ENCODE data around the gene NOG.

Gene NOG

DNA sequence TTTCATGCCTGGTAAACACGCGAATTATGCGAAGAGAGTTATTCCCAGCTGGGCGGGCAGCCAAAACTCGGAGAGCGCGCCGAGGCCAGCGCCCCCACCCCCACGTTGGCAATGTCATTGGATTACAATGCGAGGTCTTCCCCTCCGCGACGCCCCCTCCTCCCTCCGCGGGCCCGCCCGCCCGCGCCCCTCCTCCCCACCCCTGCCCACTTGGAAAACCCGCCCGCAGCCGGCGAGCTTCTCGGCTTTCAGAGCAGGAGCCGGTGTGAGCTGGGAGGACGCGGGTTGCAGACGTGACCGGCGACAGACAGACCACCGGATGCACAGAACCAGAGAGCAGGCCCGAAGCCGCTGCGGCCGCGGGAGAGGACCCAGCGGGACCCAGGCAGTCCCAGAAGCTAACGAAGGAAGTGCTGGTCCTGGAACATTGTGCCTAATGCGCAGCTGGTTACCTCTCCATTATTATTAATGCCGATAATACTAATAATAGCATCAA, 4.0 kb downstream of the NOG start:
- no peak for DNase-seq

GRCh38 chr17:56598466-56598865, 5.0 kb downstream of the NOG start:
- DNase-seq = no peak

DNA sequence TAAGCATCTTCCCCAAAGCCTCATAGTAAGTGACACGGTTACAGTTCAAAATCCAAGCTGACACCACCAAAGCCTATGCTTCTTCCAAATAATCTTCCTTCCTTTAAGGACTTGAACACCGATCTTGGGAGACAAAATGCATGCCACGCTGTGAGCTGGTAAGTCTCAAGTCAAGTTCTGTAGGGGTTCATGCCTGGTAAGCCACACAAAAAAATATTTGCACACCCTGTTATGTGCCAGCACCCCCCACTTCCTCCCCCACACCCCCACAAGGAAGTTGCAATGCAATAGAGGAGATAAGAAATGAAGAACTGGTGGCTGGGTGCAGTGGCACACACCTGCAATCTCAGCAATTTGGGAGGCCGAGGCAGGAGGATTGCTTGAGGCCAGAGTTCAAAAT, 5.6 kb downstream of the NOG start:
- no peak for DNase-seq

- no peak for DNase-seq
Observed at GRCh38 chr17:56599566-56599965, 6.1 kb downstream of the NOG start.

GRCh38 chr17:56600256-56600655, 6.8 kb downstream of the NOG start:
- DNase-seq = no peak

DNA sequence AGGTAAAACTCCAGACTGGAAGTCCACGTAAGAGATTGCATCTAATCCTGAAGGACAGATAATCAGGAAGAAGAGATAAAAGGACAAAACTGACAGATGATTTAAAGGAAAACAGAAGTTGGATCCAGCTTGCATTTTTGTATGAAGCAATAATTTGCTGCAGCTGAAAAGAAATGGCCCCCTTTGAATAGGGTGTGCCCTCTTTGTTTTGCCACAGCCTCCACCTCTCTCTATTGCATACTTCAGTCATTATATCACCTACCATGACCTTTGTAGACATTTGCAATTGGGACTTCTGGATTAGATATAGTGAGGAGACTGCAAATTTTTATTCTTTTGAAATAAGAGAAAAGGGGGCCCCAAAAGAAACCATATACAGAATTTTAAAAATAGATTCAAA, 8.1 kb downstream of the NOG start:
- DNase-seq = no peak

DNA sequence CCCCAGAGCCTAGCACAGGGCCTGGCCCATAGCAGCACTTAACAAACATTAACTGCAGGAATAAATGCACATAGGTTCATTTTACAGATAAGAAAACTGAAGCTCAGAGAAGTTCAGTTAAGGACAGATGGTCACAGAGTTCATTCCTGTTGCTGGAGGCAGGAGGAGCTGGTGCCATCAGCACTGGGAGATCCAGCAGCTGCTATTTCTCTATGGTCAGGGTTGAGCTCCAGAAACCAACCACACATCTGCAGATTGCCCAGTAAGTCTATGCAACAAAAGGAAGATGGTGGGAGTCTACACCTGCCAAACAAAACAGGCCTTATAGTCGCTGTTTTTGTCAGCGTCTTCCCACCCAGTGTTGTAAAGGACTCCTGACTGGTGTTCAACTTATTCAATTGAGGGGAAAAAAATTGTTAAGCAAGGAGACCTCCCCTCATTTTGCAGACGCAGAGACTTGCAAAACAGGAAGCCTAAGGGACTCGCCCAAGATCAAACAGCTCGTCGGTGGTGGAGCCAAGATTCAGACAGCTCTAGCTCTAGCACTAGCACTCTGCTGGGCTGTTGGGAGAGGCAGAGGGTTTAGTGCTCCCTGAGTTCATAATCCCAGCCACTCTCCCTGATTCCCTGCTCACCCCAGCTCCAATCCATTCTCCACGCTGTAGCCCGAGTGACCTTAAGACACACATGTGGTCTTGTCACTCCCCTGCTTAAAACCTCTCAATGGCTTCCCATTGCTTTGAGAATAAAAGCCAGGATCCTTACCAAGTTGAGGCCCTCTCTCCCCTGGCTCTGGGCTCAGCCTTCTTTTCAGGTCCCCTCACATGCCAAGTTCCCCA, 9.0 kb downstream of the NOG start:
- no peak for DNase-seq

GRCh38 chr17:56603486-56604238, 10.2 kb downstream of the NOG start:
- DNase-seq = no peak

- no peak for DNase-seq
Observed at GRCh38 chr17:56604691-56605290, 11.3 kb downstream of the NOG start.

GRCh38 chr17:56608944-56609343, 15.4 kb downstream of the NOG start:
- DNase-seq = no peak

- no peak for DNase-seq
Observed at GRCh38 chr17:56610321-56610720, 16.8 kb downstream of the NOG start.

DNA sequence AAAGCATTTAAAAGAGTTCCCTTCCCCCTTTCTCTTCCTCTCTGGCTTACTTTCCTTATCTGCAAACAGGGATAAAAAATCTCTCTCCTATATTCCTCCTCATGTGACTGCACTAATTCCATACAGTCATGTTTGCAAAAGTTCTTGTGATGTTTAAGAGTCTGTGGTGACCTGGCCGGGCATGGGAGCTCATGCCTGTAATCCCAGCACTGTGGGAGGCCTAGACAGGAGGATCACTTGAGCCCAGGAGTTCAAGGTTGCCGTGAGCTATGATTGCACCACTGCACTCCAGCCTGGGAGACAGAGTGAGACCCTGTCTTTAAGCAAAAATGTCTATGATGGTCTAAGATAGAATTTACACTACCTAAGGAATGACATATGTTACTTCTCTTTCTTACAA, 19.6 kb downstream of the NOG start:
- no peak for DNase-seq

DNA sequence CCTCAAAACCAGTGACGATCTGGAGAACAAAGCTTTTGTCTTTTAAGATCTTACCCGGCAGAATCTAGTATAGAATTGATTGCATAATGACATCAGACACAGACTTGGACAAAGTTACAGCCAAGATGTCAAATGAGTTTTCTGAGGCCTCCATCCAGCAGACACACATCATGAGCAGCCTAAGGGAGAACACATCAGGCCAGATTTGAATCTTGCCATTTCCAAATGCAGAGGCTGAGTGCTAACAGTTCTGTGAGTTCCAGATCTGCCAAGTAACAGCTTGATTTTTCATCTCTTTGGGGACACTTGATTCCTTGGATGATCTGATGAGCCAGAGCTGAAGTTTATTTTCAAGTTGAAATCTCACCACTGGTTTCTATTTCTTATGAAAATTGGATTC, 21.0 kb downstream of the NOG start:
- DNase-seq = no peak

DNA sequence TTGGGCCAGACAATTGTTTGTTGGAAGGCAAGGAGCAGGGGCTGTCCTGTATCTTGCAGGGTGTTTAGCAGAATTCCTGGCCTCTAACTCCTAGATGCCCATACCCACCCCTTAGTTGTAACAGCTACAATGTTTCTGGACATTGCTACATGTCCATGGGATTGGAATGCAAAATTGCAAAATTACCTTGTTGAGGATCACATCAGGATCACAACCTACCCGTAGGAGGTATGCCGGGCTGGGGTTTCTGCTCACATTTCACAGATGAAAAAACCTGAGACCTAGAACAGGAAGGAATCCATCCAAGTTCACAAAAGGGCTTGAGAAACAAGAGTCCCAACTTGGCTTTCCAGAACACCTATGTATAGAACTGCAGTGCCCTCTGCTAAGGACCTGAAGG, 22.7 kb downstream of the NOG start:
- DNase-seq = no peak

DNA sequence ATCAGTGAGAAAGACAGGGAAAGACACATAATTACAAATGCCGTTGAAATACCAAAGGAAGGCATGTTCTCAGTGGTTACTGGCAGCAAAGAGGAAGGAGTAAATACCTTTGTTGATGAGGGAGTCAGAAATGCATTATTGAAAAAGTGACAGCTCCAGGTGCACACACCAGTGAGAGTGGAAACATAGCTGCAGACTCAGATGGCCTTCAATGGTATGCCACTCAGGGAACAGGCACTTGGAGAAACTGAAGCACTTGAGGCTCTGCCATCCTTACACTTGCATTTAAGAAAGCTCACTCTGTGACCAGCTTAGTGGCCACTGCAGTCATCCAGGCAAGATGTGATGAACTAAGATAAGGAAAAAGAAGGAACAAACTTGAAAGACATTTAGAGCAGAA, 29.9 kb downstream of the NOG start:
- no peak for DNase-seq

- no peak for DNase-seq
Observed at GRCh38 chr17:56624309-56624708, 30.8 kb downstream of the NOG start.

- no peak for DNase-seq
Observed at GRCh38 chr17:56624912-56625311, 31.4 kb downstream of the NOG start.

GRCh38 chr17:56629531-56630075, 36.1 kb downstream of the NOG start:
- no peak for DNase-seq

GRCh38 chr17:56630202-56630601, 36.7 kb downstream of the NOG start:
- no peak for DNase-seq

GRCh38 chr17:56633681-56634080, 40.2 kb downstream of the NOG start:
- no peak for DNase-seq

DNA sequence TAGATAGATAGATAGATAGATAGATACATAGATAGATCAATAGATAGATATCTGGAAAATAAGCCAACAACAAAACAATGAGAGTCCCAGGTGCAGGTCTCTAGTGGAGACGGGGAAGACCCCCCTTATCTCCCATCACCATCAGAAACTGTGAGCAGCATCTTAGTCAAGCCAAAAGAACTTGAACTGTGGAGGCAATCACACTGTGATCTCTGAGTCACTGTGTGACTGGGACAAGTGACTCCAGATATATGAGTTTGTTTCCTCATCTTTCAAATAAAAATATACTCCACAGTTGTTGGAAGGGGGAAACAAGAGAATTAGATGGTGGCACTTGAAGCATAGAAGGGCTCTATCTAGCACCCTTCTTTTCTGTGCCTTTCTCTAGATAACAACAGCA, 42.1 kb downstream of the NOG start:
- DNase-seq = no peak

DNA sequence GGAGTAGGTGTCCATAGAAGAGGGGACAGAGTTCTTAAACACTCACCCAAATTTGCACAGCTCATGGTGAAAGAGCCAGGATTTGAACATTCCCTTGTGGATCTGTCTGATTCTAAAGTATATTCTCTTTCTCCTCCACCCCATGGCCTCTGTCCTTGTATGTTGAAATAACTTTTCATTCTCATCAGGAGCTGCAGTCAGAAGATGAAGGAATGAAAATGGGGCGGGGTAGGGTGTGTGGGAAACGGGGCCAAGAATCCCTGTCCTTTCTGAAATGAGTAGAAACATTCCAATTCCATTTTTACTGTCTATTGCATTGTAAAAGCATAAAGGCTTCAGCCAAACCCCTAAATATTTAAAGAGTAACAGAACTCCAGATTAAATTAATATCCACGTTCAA, 42.8 kb downstream of the NOG start:
- DNase-seq = no peak

DNA sequence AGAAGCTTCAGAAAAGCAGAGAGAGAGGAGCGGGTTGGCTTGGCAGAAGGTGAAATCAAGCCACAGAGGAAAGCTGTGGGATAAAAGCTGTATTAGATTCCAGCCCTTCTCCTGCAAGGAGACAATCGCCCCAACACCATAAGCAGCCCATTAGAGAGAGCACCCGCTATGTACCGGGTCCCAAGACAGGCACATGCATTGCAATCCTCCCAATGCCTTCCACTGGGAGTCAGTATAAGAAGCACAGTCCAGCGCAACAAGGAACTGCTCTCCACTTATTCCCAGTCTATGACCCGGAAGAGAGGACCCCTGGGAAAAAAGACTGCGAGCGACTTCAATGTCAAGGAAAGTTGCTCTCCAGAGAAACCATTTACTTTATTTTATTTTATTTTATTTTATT, 43.8 kb downstream of the NOG start:
- no peak for DNase-seq

- no peak for DNase-seq
Observed at GRCh38 chr17:56638591-56639051, 45.1 kb downstream of the NOG start.

Measured in NCI-H1092 (cell line).